BLaER1 treated with 17β-estradiol and CSF1 and Interleukin-3, amounts not matched to agents 10 nM and 100 nM (cell line): Measurements from ENCODE around the gene AKT3.
A peak's percentile ranks its signal among the peaks of the same experiment; 100 is the strongest.

Source experiments
- H3K27ac ChIP-seq, 11 experiments: shearing (Covaris generic); formaldehyde crosslinking; 2 replicates each; pipeline ENCODE4 v1.8.1; 2022
- H3K27me3 ChIP-seq, 11 experiments: shearing (Covaris generic); formaldehyde crosslinking; 2 replicates each; pipeline ENCODE4 v1.8.1; 2022
- H3K36me3 ChIP-seq, 11 experiments: shearing (Covaris generic); formaldehyde crosslinking; 2 replicates each; pipeline ENCODE4 v1.8.1; 2022
- H3K4me1 ChIP-seq, 10 experiments: shearing (Covaris generic); formaldehyde crosslinking; 2 replicates each; pipeline ENCODE4 v1.8.1; 2022
- H3K4me2 ChIP-seq, 11 experiments: shearing (Covaris generic); formaldehyde crosslinking; 2 replicates each; pipeline ENCODE4 v1.8.1; 2022
- H3K4me3 ChIP-seq, 10 experiments: shearing (Covaris generic); formaldehyde crosslinking; 2 replicates each; pipeline ENCODE4 v1.8.1; 2022
- H3K9ac ChIP-seq, 11 experiments: shearing (Covaris generic); formaldehyde crosslinking; 2 replicates each; pipeline ENCODE4 v1.8.1; 2022
- H3K9me3 ChIP-seq, 11 experiments: shearing (Covaris generic); formaldehyde crosslinking; replicated peaks in 1 of 11; 2 replicates each; pipeline ENCODE4 v1.8.1; 2022
- H4K20me1 ChIP-seq, 11 experiments: shearing (Covaris generic); formaldehyde crosslinking; 2 replicates each; pipeline ENCODE4 v1.8.1; 2022
- Cebpa-rat ChIP-seq, 11 experiments: shearing (Covaris generic); IDR thresholded peaks; 2 replicates each; pipeline ENCODE4 v1.8.1; 2022

Gene AKT3

GRCh38 chr1:243731974-243732625, 117.9 kb downstream of the AKT3 start:
- Histone ChIP-seq H3K27me3 (no peaks in the 10 kb centered on the region), H3K4me2 (peak overlapping the region in 7 of 11 experiments; percentile 22 to 65 (median 52); a peak in 12 of 22 replicates), H3K9me3 (peaks cover 14 to 28% (median 23%) of the 10 kb centered on the region in 11 experiments), H3K36me3 (peaks cover 13 to 28% (median 13%) of the 10 kb centered on the region in 11 experiments), H3K9ac (no peak overlapping the region), H3K27ac (peak overlapping the region in 6 of 11 experiments; percentile 22 to 91 (median 48); a peak in 10 of 22 replicates), H4K20me1 (0 out of 22 replicates have a peak, but pooled peaks cover 0 to under 1% (median 0%) of the 10 kb centered on the region in 11 experiments), H3K4me3 (no peak overlapping the region), H3K4me1 (peaks cover 18 to 60% (median 39%) of the 10 kb centered on the region in 10 experiments)
- TF ChIP-seq Cebpa-rat (IDR thresholded peaks at IDR 0.05): no peak

GRCh38 chr1:243731301-243731891, 118.6 kb downstream of the AKT3 start:
- Histone ChIP-seq H3K4me3 (no peak overlapping the region), H3K36me3 (peaks cover 13 to 28% (median 13%) of the 10 kb centered on the region in 11 experiments), H3K9me3 (peaks cover 14 to 34% (median 24%) of the 10 kb centered on the region in 11 experiments), H3K27me3 (no peaks in the 10 kb centered on the region), H3K9ac (no peak overlapping the region), H3K4me2 (peak overlapping the region in 6 of 11 experiments; percentile 22 to 65 (median 54); a peak in 9 of 22 replicates), H4K20me1 (no peaks in the 10 kb centered on the region), H3K27ac (peak overlapping the region in 5 of 11 experiments; percentile 5 to 91 (median 57); a peak in 7 of 22 replicates), H3K4me1 (peaks cover 23 to 67% (median 46%) of the 10 kb centered on the region in 10 experiments)
- TF ChIP-seq Cebpa-rat (IDR thresholded peaks at IDR 0.05): no peak

GRCh38 chr1:243730487-243731150, 119.4 kb downstream of the AKT3 start:
- peak overlapping the region in 9 of 11 experiments; percentile 9 to 91 (median 50); a peak in 16 of 22 replicates for H3K27ac ChIP-seq
- H3K9me3 ChIP-seq: peaks cover 14 to 34% (median 24%) of the 10 kb centered on the region in 11 experiments
- H3K4me2 ChIP-seq: peak overlapping the region in 5 of 11 experiments; percentile 8 to 60 (median 29); a peak in 8 of 22 replicates
- no peaks in the 10 kb centered on the region for H3K27me3 ChIP-seq
- no peak overlapping the region for H3K9ac ChIP-seq
- H3K4me1 ChIP-seq: peaks cover 23 to 75% (median 47%) of the 10 kb centered on the region in 10 experiments
- no peak for TF ChIP-seq Cebpa-rat (IDR thresholded peaks at IDR 0.05)
- peak overlapping the region in 5 of 10 experiments; percentile 4 to 37 (median 33); a peak in 5 of 20 replicates for H3K4me3 ChIP-seq
- H3K36me3 ChIP-seq: peaks cover 13 to 28% (median 13%) of the 10 kb centered on the region in 11 experiments
- no peaks in the 10 kb centered on the region for H4K20me1 ChIP-seq

GRCh38 chr1:243729956-243730355, 120.1 kb downstream of the AKT3 start:
- Histone ChIP-seq H3K9ac (no peak overlapping the region), H3K4me1 (peaks cover 23 to 80% (median 50%) of the 10 kb centered on the region in 10 experiments), H4K20me1 (no peaks in the 10 kb centered on the region), H3K9me3 (peaks cover 14 to 34% (median 24%) of the 10 kb centered on the region in 11 experiments), H3K27me3 (no peaks in the 10 kb centered on the region), H3K4me2 (peak overlapping the region in 2 of 11 experiments; percentile 22 to 60; a peak in 4 of 22 replicates), H3K27ac (peak overlapping the region in 9 of 11 experiments; percentile 9 to 91 (median 50); a peak in 17 of 22 replicates), H3K4me3 (peak overlapping the region in 5 of 10 experiments; percentile 4 to 37 (median 33); a peak in 6 of 20 replicates), H3K36me3 (peaks cover 13 to 28% (median 13%) of the 10 kb centered on the region in 11 experiments)
- TF ChIP-seq Cebpa-rat (IDR thresholded peaks at IDR 0.05): no peak

GRCh38 chr1:243727503-243728203, 122.4 kb downstream of the AKT3 start:
- peak overlapping the region in 3 of 10 experiments; percentile 2 to 25 (median 24); a peak in 3 of 20 replicates for H3K4me3 ChIP-seq
- H4K20me1 ChIP-seq: no peaks in the 10 kb centered on the region
- H3K4me1 ChIP-seq: peaks cover 31 to 86% (median 60%) of the 10 kb centered on the region in 10 experiments
- TF ChIP-seq Cebpa-rat (IDR thresholded peaks at IDR 0.05): peak in 10 of 11 experiments; percentile 49 to 96 (median 79); a peak in 17 of 22 replicates
- peak overlapping the region; percentile 47 to 94 (median 76) for H3K4me2 ChIP-seq
- H3K27me3 ChIP-seq: no peaks in the 10 kb centered on the region
- peak overlapping the region; percentile 50 to 78 (median 69); a peak in 21 of 22 replicates for H3K9ac ChIP-seq
- H3K9me3 ChIP-seq: peaks cover 13 to 32% (median 24%) of the 10 kb centered on the region in 11 experiments
- peak overlapping the region; percentile 76 to 93 (median 86); a peak in 21 of 22 replicates for H3K27ac ChIP-seq
- H3K36me3 ChIP-seq: peaks cover 13 to 19% (median 13%) of the 10 kb centered on the region in 11 experiments

- Histone ChIP-seq H3K4me1 (peaks cover 31 to 79% (median 55%) of the 10 kb centered on the region in 10 experiments), H3K9me3 (peaks cover 13 to 32% (median 24%) of the 10 kb centered on the region in 11 experiments), H3K9ac (peak overlapping the region; percentile 30 to 77 (median 68); a peak in 21 of 22 replicates), H3K4me2 (peak overlapping the region in 8 of 11 experiments; percentile 1 to 94 (median 31); a peak in 15 of 22 replicates), H3K27me3 (no peaks in the 10 kb centered on the region), H3K36me3 (peaks cover 13 to 19% (median 13%) of the 10 kb centered on the region in 11 experiments), H4K20me1 (no peaks in the 10 kb centered on the region), H3K4me3 (no peak overlapping the region), H3K27ac (peak overlapping the region; percentile 76 to 93 (median 86))
- TF ChIP-seq Cebpa-rat (IDR thresholded peaks at IDR 0.05): 0 out of 22 replicates have a peak, but pooled peaks of 1 of the 11 experiments have one; percentile 27
Measured at GRCh38 chr1:243726806-243727502, 123.1 kb downstream of the AKT3 start.

GRCh38 chr1:243725846-243726245, 124.2 kb downstream of the AKT3 start:
- peaks cover 31 to 68% (median 48%) of the 10 kb centered on the region in 10 experiments for H3K4me1 ChIP-seq
- H3K36me3 ChIP-seq: peaks cover 10 to 12% (median 11%) of the 10 kb centered on the region in 11 experiments
- H3K9ac ChIP-seq: no peak overlapping the region
- H3K27ac ChIP-seq: peak overlapping the region in 9 of 11 experiments; percentile 81 to 93 (median 87); a peak in 14 of 22 replicates
- H3K27me3 ChIP-seq: no peaks in the 10 kb centered on the region
- no peak for TF ChIP-seq Cebpa-rat (IDR thresholded peaks at IDR 0.05)
- H3K4me3 ChIP-seq: no peak overlapping the region
- H3K4me2 ChIP-seq: peak overlapping the region in 2 of 11 experiments; percentile 18 to 66; a peak in 3 of 22 replicates
- H4K20me1 ChIP-seq: no peaks in the 10 kb centered on the region; a peak in 1 of 22 replicates
- H3K9me3 ChIP-seq: peaks cover 12 to 24% (median 15%) of the 10 kb centered on the region in 11 experiments
